ENCODE data around the gene TRAPPC8. TPM values are rescaled to one million over a fixed set of nuclear protein-coding genes. Genes with fewer than 3 reads are reported as not detected.

TRAPPC8 gene
- total RNA-seq, 1 donor from 2014 or later = 31.5 TPM

GRCh38 chr18:31860488-31860887 lies 82.4 kb downstream of the TRAPPC8 start:
- H3K4me2 ChIP-seq (ENCODE audit: low read length) = no peak overlapping the region
- H3K4me1 Mint-ChIP-seq (ENCODE audit: low read depth, unreplicated experiment) = no peaks in the 10 kb centered on the region
- no peak for TF ChIP-seq EZH2 (IDR thresholded peaks at IDR 0.05; ENCODE audit: insufficient read depth, low read length)
- TF ChIP-seq, protein P1, sequence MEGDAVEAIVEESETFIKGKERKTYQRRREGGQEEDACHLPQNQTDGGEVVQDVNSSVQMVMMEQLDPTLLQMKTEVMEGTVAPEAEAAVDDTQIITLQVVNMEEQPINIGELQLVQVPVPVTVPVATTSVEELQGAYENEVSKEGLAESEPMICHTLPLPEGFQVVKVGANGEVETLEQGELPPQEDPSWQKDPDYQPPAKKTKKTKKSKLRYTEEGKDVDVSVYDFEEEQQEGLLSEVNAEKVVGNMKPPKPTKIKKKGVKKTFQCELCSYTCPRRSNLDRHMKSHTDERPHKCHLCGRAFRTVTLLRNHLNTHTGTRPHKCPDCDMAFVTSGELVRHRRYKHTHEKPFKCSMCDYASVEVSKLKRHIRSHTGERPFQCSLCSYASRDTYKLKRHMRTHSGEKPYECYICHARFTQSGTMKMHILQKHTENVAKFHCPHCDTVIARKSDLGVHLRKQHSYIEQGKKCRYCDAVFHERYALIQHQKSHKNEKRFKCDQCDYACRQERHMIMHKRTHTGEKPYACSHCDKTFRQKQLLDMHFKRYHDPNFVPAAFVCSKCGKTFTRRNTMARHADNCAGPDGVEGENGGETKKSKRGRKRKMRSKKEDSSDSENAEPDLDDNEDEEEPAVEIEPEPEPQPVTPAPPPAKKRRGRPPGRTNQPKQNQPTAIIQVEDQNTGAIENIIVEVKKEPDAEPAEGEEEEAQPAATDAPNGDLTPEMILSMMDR (IDR thresholded peaks at IDR 0.05; ENCODE audit: insufficient read depth, low read depth, low read length) = no peak
- H3K27me3 ChIP-seq (ENCODE audit: insufficient read depth, low read length) = no peaks in the 10 kb centered on the region
- H3K4me1 ChIP-seq (ENCODE audit: insufficient read depth, low read length) = no peaks in the 10 kb centered on the region
- no peak overlapping the region for H3K9ac ChIP-seq (ENCODE audit: low read length)
- H3K9me3 Mint-ChIP-seq (ENCODE audit: unreplicated experiment) = no peaks in the 10 kb centered on the region
- H4K20me1 ChIP-seq (ENCODE audit: insufficient read depth, low read length) = no peaks in the 10 kb centered on the region
- H3K27me3 Mint-ChIP-seq (ENCODE audit: low read depth, unreplicated experiment) = no peaks in the 10 kb centered on the region
- no peaks in the 10 kb centered on the region for H3K9me3 ChIP-seq (ENCODE audit: insufficient read depth, low read depth, low read length)
- no peak overlapping the region for H2AFZ ChIP-seq (ENCODE audit: low read depth, low read length)
- H3K4me3 ChIP-seq (ENCODE audit: insufficient read depth, low read depth, low read length) = no peak overlapping the region
- H3K27ac ChIP-seq (ENCODE audit: low read depth, low read length) = no peak overlapping the region
- peaks cover 16% of the 10 kb centered on the region for H3K36me3 ChIP-seq (ENCODE audit: insufficient read depth, low read length)
- no peak overlapping the region for H3K4me3 Mint-ChIP-seq (ENCODE audit: unreplicated experiment)
- no peak for FAIRE-seq
- DNase-seq (ENCODE audit: low read depth) = no peak
- H3K79me2 ChIP-seq (ENCODE audit: insufficient read depth, low read length) = no peaks in the 10 kb centered on the region
- no peak overlapping the region for H3K27ac Mint-ChIP-seq (ENCODE audit: unreplicated experiment)
- no peaks in the 10 kb centered on the region for H3K36me3 Mint-ChIP-seq (ENCODE audit: low read depth, unreplicated experiment)

- no peaks in the 10 kb centered on the region for H3K4me1 ChIP-seq (ENCODE audit: insufficient read depth, low read length)
- peaks cover 11% of the 10 kb centered on the region for H3K36me3 ChIP-seq (ENCODE audit: insufficient read depth, low read length)
- H3K9me3 Mint-ChIP-seq (ENCODE audit: unreplicated experiment) = no peaks in the 10 kb centered on the region
- H3K4me1 Mint-ChIP-seq (ENCODE audit: low read depth, unreplicated experiment) = no peaks in the 10 kb centered on the region
- peaks cover 2% of the 10 kb centered on the region for H3K36me3 Mint-ChIP-seq (ENCODE audit: low read depth, unreplicated experiment)
- no peaks in the 10 kb centered on the region for H3K79me2 ChIP-seq (ENCODE audit: insufficient read depth, low read length)
- no peaks in the 10 kb centered on the region for H4K20me1 ChIP-seq (ENCODE audit: insufficient read depth, low read length)
- H3K27me3 Mint-ChIP-seq (ENCODE audit: low read depth, unreplicated experiment) = no peaks in the 10 kb centered on the region
- no peak overlapping the region for H3K4me2 ChIP-seq (ENCODE audit: low read length)
- H3K27ac ChIP-seq (ENCODE audit: low read depth, low read length) = no peak overlapping the region
- H3K4me3 Mint-ChIP-seq (ENCODE audit: unreplicated experiment) = no peak overlapping the region
- H2AFZ ChIP-seq (ENCODE audit: low read depth, low read length) = no peak overlapping the region
- TF ChIP-seq EZH2 (IDR thresholded peaks at IDR 0.05; ENCODE audit: insufficient read depth, low read length) = no peak
- TF ChIP-seq, protein P1 (IDR thresholded peaks at IDR 0.05; ENCODE audit: insufficient read depth, low read depth, low read length) = no peak
- H3K4me3 ChIP-seq (ENCODE audit: insufficient read depth, low read depth, low read length) = no peak overlapping the region
- DNase-seq (ENCODE audit: low read depth) (no peak), FAIRE-seq (no peak)
- no peaks in the 10 kb centered on the region for H3K27me3 ChIP-seq (ENCODE audit: insufficient read depth, low read length)
- H3K9ac ChIP-seq (ENCODE audit: low read length) = no peak overlapping the region
- no peak overlapping the region for H3K27ac Mint-ChIP-seq (ENCODE audit: unreplicated experiment)
- no peaks in the 10 kb centered on the region for H3K9me3 ChIP-seq (ENCODE audit: insufficient read depth, low read depth, low read length)
Measured at GRCh38 chr18:31857526-31858106, 85.3 kb downstream of the TRAPPC8 start.

DNA sequence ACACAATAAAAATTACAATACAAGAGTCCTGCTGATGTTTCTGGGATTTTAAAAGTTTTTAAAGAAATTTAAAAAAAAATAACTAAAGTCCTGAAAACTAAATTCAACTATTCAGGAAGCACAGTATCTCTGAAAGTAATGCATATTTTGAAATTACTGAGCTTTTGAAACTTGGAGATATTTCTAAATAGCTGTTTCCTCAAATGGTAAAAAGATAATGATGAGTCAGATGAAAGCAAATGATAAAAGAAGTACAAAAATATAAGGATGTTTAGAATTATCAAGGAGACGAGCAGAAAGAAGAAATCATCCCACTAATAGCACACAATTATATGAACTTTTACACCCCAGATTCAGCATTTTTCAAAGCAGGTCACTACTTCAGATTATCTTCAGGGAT lies 92.1 kb downstream of the TRAPPC8 start:
- Mint-ChIP-seq H3K4me1 (ENCODE audit: low read depth, unreplicated experiment) (no peaks in the 10 kb centered on the region), H3K27me3 (ENCODE audit: low read depth, unreplicated experiment) (no peaks in the 10 kb centered on the region), H3K4me3 (ENCODE audit: unreplicated experiment) (no peak overlapping the region), H3K36me3 (ENCODE audit: low read depth, unreplicated experiment) (peaks cover 4% of the 10 kb centered on the region), H3K9me3 (ENCODE audit: unreplicated experiment) (no peaks in the 10 kb centered on the region), H3K27ac (ENCODE audit: unreplicated experiment) (no peak overlapping the region)
- no peak for DNase-seq (ENCODE audit: low read depth)
- Histone ChIP-seq H3K4me2 (ENCODE audit: low read length) (no peak overlapping the region), H3K79me2 (ENCODE audit: insufficient read depth, low read length) (no peaks in the 10 kb centered on the region), H2AFZ (ENCODE audit: low read depth, low read length) (no peak overlapping the region), H3K27ac (ENCODE audit: low read depth, low read length) (no peak overlapping the region), H4K20me1 (ENCODE audit: insufficient read depth, low read length) (peaks cover 2% of the 10 kb centered on the region), H3K9ac (ENCODE audit: low read length) (no peak overlapping the region), H3K36me3 (ENCODE audit: insufficient read depth, low read length) (peaks cover 11% of the 10 kb centered on the region), H3K27me3 (ENCODE audit: insufficient read depth, low read length) (no peaks in the 10 kb centered on the region), H3K4me1 (ENCODE audit: insufficient read depth, low read length) (no peaks in the 10 kb centered on the region), H3K4me3 (ENCODE audit: insufficient read depth, low read depth, low read length) (no peak overlapping the region), H3K9me3 (ENCODE audit: insufficient read depth, low read depth, low read length) (no peaks in the 10 kb centered on the region)
- no peak for TF ChIP-seq EZH2 (IDR thresholded peaks at IDR 0.05; ENCODE audit: insufficient read depth, low read length)
- TF ChIP-seq, protein P1 (IDR thresholded peaks at IDR 0.05; ENCODE audit: insufficient read depth, low read depth, low read length) = no peak
- no peak for FAIRE-seq
